Kidney glomerular epithelial cell (primary cell): ENCODE measurements around the gene GSTO2.

Experiments
- DNase-seq: peaks from one replicate; lab custom pipeline; 2025; lab: John Stamatoyannopoulos, UW

GSTO2 gene

GRCh38 chr10:104340641-104341040 lies 71.7 kb downstream of the GSTO2 start:
- DNase-seq, result no peak

- DNase-seq, result no peak
These were observed 74.0 kb downstream of the GSTO2 start for GRCh38 chr10:104342941-104343411.

GRCh38 chr10:104344219-104344618 lies 75.2 kb downstream of the GSTO2 start:
- DNase-seq, result no peak

GRCh38 chr10:104345515-104345914 lies 76.5 kb downstream of the GSTO2 start:
- DNase-seq, result no peak

GRCh38 chr10:104345941-104346340 lies 77.0 kb downstream of the GSTO2 start:
- DNase-seq, result no peak

- no peak for DNase-seq
These were observed 78.5 kb downstream of the GSTO2 start for GRCh38 chr10:104347295-104348045.

- DNase-seq, result no peak
These were observed 79.6 kb downstream of the GSTO2 start for GRCh38 chr10:104348601-104349000.

GRCh38 chr10:104349623-104350126 lies 80.7 kb downstream of the GSTO2 start:
- DNase-seq, result peak; percentile 24

GRCh38 chr10:104350127-104350635 lies 81.2 kb downstream of the GSTO2 start:
- peak; percentile 74 for DNase-seq

- no peak for DNase-seq
These were observed 82.2 kb downstream of the GSTO2 start for GRCh38 chr10:104351061-104351702.

- no peak for DNase-seq
These were observed 82.9 kb downstream of the GSTO2 start for GRCh38 chr10:104351919-104352318.

GRCh38 chr10:104353325-104354048 lies 84.5 kb downstream of the GSTO2 start, which contains the start of gene CFAP58:
CFAP58 (plus strand) TSS chr10:104353833; CDS start chr10:104353898, 65 bp downstream.
- DNase-seq, result peak; percentile 91
